ENCODE data around the gene PRPF31.

GRCh38 chr19:54154603-54155345, 39.2 kb downstream of the PRPF31 start:
- TF ChIP-seq RAD21 (IDR thresholded peaks at IDR 0.05; ENCODE audit: low read length) = no peak
- TF ChIP-seq, protein P1, sequence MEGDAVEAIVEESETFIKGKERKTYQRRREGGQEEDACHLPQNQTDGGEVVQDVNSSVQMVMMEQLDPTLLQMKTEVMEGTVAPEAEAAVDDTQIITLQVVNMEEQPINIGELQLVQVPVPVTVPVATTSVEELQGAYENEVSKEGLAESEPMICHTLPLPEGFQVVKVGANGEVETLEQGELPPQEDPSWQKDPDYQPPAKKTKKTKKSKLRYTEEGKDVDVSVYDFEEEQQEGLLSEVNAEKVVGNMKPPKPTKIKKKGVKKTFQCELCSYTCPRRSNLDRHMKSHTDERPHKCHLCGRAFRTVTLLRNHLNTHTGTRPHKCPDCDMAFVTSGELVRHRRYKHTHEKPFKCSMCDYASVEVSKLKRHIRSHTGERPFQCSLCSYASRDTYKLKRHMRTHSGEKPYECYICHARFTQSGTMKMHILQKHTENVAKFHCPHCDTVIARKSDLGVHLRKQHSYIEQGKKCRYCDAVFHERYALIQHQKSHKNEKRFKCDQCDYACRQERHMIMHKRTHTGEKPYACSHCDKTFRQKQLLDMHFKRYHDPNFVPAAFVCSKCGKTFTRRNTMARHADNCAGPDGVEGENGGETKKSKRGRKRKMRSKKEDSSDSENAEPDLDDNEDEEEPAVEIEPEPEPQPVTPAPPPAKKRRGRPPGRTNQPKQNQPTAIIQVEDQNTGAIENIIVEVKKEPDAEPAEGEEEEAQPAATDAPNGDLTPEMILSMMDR (conservative IDR thresholded peaks at IDR 0.05; ENCODE audit: low read depth, low read length) = no peak
